Measurements from ENCODE around the gene COL4A2.
"Not testable (repeated sequence)": the region's sequence is repeated elsewhere in the genome, so short reads cannot be mapped to it uniquely, and the experiment has no call there.

The COL4A2 gene

GRCh38 chr13:110392510-110393240 is 85.6 kb downstream of the COL4A2 start:
- no peak for TF ChIP-seq CTCF (IDR thresholded peaks at IDR 0.05; ENCODE audit: insufficient read depth, low read depth, low read length, missing control alignments)
- DNase-seq (ENCODE audit: low read depth): no peak
- H3K4me3 ChIP-seq (ENCODE audit: low read depth, low read length): no peak overlapping the region

- no peak for DNase-seq (ENCODE audit: low read depth)
- no peak for TF ChIP-seq CTCF (IDR thresholded peaks at IDR 0.05; ENCODE audit: insufficient read depth, low read depth, low read length, missing control alignments)
- no peak overlapping the region for H3K4me3 ChIP-seq (ENCODE audit: low read depth, low read length)
Measured at GRCh38 chr13:110393761-110394160, 86.7 kb downstream of the COL4A2 start.

GRCh38 chr13:110394371-110394841 is 87.3 kb downstream of the COL4A2 start:
- H3K4me3 ChIP-seq (ENCODE audit: low read depth, low read length): no peak overlapping the region
- TF ChIP-seq CTCF (IDR thresholded peaks at IDR 0.05; ENCODE audit: insufficient read depth, low read depth, low read length, missing control alignments): no peak
- no peak for DNase-seq (ENCODE audit: low read depth)

GRCh38 chr13:110395616-110396015 is 88.5 kb downstream of the COL4A2 start:
- H3K4me3 ChIP-seq (ENCODE audit: low read depth, low read length); DNase-seq (ENCODE audit: low read depth): not testable (repeated sequence)

GRCh38 chr13:110396476-110396875 is 89.4 kb downstream of the COL4A2 start:
- H3K4me3 ChIP-seq (ENCODE audit: low read depth, low read length): no peak overlapping the region
- DNase-seq (ENCODE audit: low read depth): no peak
- TF ChIP-seq CTCF (IDR thresholded peaks at IDR 0.05; ENCODE audit: insufficient read depth, low read depth, low read length, missing control alignments): no peak

- no peak for DNase-seq (ENCODE audit: low read depth)
- no peak overlapping the region for H3K4me3 ChIP-seq (ENCODE audit: low read depth, low read length)
- no peak for TF ChIP-seq CTCF (IDR thresholded peaks at IDR 0.05; ENCODE audit: insufficient read depth, low read depth, low read length, missing control alignments)
Measured at GRCh38 chr13:110396913-110397381, 89.9 kb downstream of the COL4A2 start.

GRCh38 chr13:110397436-110398115 is 90.5 kb downstream of the COL4A2 start:
- no peak overlapping the region for H3K4me3 ChIP-seq (ENCODE audit: low read depth, low read length)
- no peak for TF ChIP-seq CTCF (IDR thresholded peaks at IDR 0.05; ENCODE audit: insufficient read depth, low read depth, low read length, missing control alignments)
- no peak for DNase-seq (ENCODE audit: low read depth)
